ENCODE data around the gene ZNRF1.
A peak's percentile ranks its signal among the peaks of the same experiment; 100 is the strongest.
"Not testable (repeated sequence)": the region's sequence is repeated elsewhere in the genome, so short reads cannot be mapped to it uniquely, and the experiment has no call there.

The ZNRF1 gene

DNA sequence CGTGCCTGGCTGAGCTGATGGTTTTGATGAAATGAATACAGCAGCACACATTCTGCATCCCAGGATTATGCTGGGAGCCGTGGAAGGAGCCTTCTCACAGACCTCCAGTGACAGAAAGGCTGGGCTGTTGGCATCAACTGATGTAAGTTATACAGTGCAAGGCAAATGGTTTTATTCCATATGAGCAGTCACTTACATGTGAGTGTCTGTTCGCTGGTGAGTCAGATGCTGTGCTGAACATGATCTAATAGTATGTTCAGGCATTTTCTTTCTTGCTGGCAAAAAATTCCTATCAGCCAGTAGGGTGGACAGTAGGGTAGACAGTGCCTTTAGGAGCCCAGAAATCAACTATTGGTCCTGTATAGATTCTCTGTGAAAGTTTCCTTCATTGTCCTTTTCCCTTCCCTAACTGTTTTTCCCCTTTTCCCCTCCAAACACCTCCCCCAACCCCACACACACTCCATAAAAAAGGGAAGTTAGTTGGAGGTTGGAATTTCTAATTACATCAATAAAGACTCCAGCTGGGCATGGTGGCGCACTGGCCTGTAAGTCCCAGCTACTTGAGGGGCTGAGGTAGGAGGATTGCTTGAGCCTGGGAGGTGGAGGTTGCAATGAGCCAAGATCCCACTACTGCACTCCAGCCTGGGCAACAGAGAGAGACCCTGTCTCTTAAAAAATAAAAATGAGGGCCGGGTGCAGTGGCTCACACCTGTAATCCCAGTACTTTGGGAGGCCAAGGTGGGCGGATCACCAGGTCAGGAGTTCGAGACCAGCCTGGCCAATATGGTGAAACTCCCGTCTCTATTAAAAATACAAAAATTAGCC, 81.6 kb downstream of the ZNRF1 start:
- no peak for DNase-seq (ENCODE audit: low read depth)

DNA sequence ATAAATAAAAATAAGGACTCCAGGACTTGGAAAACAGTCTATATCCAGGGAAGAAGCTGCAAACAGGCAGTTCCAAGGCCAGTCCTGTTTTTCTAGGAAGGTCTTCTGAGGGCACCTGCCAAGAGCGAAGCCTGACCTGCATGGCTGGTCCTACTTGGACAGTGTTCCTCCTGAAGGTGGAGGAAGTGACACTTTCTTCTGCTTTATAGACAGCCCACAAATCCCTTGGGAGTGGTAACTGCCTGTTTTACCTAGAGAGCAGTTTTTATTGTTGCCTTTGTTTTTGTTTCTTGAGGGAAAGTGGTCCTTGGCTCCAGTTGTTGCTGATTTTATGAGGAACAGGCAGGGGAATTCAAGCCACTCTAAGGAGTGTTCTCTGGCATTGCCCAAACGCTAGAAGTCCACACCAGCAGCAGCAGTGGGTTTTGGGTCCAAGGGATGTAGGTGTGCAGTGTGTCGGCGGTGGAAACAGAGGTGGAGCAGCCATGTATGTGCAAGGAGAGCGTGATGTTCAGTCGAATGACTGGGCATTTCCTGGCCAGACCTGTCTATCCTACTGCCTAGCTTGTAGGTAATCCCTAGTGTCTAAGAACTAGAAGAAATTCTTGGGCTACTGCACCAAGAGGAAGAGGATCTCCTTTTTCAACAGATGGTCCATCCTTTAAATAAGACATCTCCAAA, 82.5 kb downstream of the ZNRF1 start:
- DNase-seq (ENCODE audit: low read depth): no peak

DNA sequence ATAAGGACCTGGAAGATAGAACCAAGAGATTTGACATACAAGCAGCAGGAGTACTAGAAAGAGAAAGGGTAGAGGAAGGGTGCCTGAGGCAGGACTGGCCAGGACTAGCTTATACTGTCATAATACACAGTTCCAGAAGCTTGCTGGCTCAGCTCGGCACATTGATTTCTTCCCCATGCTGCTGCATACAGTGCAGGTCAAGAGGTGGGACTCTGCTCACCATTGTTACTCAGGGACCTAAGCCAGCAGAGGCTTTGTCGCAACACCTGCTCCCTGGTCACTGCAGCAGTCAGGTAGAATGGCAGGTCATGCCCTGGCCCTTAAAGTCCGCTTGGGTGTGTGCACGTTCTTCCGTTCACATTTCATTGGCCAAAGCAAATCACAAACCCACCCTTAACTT, 85.0 kb downstream of the ZNRF1 start:
- no peak for DNase-seq (ENCODE audit: low read depth)

DNA sequence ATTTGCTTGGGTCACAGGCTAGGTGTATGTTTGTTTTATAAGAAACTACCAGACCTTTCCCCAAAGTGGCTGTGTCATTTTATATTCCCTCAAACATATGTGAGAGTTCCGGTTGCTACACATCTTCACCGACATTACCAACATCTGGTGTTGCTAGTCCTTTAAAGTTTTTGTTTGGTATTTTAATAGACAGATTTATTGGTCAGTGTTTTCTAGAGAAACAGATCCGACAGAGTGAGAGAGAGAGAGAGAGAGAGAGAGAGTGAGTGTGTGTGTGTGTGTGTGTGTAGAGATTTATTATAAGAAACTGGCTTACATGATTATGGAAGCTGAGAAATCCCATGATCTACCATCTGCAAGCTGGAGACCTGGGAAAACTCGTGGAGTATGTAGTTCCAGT, 86.7 kb downstream of the ZNRF1 start:
- DNase-seq (ENCODE audit: low read depth): no peak

DNA sequence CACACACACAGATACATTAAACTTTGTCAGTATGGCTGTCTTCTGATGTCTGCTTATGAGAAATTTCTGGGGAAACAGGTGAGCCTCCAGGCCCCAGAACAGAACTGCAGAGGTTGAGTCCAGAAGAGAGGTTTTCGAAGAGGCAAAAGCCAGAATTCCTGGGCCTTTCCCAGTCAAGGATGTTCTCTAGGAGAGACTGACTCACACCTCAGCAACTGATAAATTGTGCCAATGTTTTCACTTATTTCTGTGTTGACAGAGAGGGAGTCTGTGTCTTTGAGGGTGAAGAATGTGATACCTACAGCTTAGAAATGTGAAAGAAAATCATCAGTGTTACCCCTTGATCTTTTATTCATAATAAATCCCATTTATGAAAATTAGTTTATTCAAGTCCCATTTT, 87.5 kb downstream of the ZNRF1 start:
- DNase-seq (ENCODE audit: low read depth): no peak

DNA sequence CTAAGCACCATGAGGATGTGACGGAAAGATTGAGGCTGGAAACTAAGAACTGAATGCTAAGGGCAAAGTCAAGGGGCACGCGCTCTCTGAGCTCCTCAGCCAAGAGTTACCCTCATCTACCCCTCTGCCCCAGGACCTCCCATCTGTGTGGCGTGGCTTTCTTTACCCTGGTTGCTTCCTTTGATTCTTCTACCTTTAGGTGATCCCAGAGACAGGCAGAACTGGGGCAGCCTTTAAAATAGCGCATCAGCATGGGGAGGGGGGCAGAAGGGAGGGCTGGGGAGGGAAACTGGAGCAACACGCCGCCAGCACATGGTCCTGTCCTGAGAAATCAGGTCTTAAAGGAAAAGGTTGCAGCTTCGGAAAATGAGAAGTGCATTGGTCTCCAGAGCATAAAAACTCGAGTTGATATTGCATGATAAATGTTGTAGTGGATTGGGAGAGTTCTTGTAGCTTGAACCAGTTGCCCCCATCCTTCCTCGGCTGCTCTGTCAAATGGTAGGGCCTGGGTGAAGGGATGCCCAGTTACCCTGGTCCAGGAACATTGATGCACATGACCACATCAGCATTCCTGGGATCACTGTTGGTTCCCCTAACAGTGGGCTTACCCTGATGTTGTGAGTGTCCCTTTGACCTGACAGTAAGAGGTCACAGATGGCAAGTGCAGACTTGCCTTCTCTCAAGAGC, 88.0 kb downstream of the ZNRF1 start:
- no peak for DNase-seq (ENCODE audit: low read depth)

DNA sequence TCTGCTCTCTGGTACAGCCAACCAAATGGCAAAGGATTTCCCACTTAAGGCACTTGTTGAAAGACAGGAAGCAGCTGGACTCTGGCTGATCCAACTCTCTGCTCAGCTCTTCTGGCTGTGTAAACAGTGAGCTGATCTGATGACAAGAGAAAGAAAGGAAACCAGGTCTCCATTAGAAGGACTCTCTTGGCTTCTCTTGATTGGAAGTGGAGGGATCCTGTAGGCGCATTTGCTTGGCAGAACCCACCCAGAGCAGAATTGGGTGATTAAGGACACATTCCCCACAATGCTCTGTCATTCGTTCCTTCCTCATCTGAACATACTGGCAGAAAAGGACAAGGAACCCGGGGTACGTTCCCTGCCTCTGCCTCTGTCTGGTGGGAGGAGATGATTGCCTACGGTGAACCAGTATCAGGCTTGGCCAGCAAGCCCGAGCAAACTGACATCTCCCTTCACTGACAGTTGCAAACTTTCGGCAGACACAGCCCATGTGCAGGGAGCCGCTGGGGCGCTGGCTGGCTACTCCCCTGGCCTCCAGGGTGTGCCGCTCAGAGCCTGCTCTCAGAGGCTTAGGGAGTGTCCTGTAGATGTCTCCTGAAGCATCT, 88.7 kb downstream of the ZNRF1 start:
- no peak for DNase-seq (ENCODE audit: low read depth)

DNA sequence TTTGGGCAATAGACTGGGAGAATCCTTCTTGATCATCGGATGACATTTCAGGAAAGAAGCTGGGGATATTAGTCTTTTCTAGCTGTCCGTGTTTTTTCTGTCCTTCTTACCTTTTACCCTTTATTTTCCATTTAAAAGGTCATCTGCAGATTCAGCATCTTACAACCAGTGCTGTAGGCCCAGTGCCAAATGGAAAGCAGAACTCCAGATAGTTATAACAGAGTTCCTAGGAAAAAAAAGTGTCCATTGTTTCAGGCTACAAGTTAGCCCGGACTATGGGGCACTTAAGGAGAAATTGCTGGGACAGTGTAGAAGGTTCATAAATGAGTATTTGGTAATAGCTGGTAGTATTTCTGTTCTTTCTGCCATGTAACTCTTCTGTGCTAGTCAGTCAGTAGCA, 89.4 kb downstream of the ZNRF1 start:
- no peak for DNase-seq (ENCODE audit: low read depth)

DNA sequence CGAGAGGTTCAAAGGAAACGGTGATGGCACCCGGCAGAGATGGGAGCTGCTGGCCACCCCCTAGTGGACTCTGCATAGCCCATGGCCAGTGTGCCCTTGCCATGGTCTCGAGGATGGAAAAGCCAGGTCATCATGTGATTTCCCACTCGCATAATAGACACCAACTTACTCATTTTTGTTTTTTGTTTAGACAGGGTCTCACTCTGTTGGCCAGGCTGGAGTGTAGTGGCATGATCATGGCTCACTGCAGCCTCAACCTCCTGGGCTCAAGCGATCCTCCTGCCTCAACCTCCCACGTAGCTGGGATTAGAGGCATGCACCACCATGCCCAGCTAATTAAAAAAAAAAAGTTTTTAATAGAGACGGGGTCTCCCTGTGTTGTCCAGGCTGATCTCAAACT, 90.1 kb downstream of the ZNRF1 start:
- no peak for DNase-seq (ENCODE audit: low read depth)

DNA sequence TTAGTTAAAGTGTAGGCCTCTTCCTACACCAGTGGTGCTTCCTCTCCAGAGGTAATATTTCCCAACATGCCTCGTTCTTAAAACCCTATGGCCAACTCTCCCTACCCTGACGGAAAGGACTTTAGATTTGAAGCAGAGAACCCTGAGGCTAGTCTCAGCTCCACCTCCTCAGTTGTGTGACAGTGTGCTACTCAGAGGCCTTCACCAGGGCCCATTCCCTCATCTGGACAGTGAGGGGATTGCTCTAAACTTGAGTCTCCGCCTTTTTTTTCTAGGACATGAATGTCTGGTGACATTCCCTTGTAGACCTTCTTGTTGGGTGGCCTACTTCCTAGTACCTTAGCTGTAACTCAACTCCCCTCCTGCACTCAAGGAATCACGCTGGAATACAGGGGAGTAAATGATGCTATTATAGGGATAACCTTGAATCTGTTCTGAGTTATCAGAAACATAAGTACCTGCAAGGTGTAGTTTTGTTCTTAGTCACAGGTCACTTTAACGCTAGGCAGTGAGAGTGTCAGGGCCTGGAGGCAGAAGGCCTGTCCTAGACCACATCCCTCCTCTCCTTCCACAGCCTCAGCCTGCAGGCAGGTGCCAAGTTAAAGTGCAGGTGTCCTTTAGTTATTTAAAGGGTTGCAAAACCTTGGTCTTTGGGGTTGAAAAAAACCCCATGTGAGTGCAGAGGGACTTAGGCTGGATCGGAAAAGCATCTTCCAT, 90.8 kb downstream of the ZNRF1 start:
- DNase-seq (ENCODE audit: low read depth): no peak

DNA sequence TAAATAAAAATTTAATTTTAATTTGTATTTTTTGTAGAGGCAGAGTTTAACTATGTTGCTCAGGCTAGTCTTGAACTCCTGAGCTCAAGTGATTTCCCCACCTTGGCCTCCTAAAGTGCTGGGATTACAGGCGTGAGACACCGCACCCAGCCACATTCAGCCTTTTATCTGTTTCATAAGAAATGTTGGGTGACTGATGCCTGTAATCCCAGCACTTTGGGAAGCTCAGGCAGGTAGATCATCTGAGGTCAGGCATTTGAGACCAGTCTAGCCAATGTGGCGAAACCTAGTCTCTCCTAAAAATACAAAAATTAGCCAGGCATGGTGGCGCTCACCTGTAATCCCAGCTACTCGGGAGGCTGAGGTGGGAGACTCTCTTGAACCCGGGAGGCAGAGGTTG, 92.1 kb downstream of the ZNRF1 start:
- not testable (repeated sequence) for DNase-seq (ENCODE audit: low read depth)

DNA sequence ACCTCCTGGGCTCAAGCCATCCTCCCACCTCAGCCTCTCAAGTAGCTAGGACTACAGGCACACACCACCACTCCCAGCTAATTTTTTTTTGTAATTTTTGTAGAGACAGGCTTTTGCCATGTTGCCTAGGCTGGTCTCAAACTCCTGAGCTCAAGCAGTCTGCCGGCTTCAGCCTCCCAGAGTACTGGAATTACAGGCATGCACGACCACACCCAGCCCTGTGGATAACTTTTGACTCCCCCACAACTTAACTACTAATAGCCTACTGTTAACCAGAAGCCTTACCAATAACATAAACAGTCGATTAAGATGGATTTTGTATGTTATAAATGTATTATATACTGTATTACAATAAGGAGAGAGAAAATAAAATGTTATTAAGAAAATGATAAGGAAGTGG, 92.8 kb downstream of the ZNRF1 start:
- DNase-seq (ENCODE audit: low read depth): not testable (repeated sequence)

DNA sequence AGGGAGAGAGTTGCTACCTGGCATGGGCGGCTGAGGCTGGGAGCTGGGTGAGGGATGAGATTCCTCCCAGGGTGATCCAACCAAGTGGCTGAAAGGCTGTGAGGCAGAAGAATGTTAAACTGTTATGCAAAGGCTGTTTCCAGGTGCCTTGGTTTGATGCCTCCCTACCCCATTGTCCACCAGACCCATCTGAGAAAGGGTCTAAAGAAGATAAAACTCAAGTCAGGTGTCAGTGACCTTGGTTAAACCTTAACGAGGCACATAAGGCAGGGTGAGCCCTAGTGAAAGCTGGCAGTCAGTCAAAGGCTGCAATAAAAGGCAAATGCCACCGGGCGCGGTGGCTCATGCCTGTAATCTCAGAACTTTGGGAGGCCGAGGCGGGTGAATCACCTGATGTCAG, 94.0 kb downstream of the ZNRF1 start:
- DNase-seq (ENCODE audit: low read depth): no peak

DNA sequence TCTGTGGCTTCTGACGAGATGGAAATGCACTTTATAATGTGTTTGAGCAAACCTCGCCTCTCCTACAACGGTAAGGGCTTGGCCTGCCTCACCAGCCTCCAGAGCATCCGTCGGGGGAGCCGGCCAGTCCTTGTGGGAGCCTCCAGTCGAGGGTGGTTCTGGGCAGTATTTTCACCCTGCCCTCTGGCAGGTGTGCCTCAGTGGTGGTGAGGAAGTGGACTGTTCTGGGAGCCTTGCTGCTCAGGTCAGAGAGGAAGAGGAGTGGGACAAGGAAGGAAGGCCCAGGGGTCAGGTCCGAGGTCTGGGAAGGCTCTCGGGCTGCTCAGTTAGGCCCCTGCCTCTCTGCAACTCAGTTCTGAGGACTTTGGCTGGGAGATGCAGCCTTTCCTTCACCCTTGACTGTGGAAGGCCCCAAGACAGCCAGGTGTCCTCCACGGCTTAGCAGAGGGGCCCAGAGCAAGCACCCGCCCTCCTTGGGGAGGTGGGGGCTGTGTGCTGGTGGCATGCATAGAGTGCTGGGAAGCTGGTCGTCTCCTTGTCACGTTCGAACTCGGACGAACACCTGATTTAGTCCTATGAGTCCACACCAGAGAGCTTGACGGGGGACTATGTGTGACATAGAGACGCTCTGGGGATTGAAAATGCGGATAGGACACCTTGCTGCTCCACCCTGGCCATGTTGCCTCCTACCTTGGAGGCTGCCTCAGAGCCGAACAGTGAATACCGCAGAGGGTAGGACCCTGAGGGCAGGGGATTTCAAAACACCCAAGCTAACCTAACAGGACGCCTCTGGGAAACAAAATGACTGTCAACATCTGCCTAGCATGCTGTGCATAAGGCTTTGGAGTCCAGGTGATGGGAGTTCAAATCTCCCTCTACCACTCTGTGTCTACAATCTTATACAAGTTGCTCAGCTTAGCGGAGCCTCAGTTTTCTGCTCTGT, 95.0 kb downstream of the ZNRF1 start:
- no peak for DNase-seq (ENCODE audit: low read depth)

DNA sequence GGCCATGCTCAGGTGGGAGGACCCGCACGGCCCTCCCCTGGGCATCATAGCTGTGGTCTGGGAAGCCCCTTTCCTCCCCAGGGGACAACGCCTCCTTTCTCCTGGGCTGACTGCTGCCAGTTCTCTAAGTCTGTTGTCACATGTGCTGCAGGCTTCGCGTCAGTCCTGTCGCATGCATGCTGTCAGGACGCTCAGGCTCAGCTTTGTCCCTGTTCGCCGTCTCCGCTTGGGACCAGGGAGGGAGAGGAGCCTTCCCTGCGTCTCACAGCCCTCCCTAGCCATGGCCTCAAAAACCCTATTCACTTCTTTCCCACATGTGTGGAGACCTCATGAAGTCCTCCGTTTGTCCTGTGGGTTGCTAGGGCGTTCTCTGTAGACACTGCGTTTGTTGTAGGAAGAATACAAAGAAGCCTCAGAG, 96.4 kb downstream of the ZNRF1 start:
- DNase-seq (ENCODE audit: low read depth): no peak

DNA sequence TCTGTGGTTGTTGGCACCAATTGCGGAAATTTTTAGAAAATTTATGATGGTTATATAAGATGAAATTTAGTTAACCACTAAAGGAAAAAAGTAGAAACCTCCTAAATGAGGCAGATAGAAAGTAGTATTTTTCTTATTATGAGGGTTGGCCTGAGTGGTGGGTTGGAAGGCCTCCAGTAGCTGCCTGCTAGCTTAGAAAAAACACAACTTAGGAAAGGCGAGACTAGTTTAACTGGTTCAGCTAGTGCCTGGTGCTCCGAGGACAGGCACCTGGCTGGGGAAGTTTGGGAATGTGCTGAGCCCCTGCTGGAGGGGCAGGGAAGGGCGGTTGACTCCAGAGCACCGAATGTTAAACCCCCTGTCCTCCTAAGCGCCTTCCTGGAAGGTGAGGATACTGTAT, 97.8 kb downstream of the ZNRF1 start:
- DNase-seq (ENCODE audit: low read depth): no peak

DNA sequence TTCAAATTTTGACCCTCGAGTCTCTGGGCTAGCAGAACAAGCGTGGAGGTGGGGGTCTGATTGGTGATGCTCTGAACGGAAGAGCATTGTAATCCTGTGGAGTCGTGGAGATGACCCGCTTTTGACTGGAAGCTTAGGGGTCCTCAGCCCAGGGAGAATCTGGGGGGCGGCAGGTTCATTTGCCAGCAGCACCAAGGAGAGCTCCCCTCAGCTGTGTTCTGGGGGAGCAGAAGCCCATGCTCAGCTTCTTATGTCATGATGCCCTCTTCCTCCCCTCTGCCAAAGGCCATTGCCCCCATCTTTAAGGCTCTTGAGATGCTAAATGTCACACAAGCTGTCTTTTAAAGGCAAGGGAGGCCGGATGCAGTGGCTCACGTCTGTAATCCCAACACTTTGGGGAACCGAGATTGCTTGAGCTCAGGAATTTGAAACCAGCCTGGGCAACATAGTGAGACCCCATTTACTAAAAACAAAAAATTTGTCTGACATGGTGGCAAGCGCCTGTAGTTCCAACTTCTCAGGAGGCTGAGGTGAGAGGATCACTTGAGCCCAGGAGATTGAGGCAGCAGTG, 98.5 kb downstream of the ZNRF1 start:
- no peak for DNase-seq (ENCODE audit: low read depth)

DNA sequence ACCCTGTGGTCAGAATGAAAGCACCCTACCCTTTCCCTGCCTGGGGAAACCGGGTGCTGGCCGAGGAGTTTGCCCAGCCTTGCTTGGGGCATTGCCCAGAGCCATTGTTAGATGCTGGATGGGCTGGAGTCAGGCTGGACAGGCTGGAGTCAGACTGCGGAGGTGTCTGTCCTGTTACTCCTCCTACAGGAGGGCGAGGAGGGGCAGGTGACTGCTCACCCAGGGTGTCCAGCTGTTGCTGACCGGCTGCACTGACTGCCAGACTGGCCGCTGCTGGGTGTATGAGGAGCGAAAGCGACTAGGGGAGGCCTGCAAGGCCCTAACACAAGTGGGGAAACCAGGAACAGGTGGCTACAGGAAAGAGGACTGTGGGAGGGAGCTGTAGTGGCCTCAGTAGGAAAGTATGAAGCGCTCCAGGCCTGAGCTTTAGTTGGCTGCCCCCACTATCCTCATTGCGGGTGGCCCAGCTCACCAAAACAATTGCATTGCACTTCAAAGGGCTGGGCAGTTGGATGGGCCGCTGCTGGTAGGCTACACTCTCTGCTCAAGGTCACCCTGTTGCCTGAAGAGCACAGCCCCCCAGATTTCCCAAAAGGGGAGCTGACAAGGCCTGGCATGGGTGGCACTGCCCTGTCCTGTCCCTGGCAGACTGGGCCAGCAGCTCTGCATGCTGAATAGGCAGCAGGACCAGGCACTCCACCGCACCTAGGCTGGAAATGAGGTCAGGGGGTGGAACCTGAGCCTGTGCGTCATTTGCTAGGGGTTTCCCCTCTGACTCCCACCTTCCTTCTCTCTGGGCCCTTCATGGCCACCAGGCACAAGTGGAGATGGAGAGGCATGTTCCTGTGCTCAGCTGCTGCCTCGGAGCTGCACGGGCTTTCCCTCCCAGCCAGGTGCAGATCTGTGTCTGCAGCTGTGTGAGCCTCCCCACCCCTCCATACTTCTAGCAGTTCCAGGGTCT, 99.4 kb downstream of the ZNRF1 start:
- peak; percentile 73 for DNase-seq (ENCODE audit: low read depth)

DNA sequence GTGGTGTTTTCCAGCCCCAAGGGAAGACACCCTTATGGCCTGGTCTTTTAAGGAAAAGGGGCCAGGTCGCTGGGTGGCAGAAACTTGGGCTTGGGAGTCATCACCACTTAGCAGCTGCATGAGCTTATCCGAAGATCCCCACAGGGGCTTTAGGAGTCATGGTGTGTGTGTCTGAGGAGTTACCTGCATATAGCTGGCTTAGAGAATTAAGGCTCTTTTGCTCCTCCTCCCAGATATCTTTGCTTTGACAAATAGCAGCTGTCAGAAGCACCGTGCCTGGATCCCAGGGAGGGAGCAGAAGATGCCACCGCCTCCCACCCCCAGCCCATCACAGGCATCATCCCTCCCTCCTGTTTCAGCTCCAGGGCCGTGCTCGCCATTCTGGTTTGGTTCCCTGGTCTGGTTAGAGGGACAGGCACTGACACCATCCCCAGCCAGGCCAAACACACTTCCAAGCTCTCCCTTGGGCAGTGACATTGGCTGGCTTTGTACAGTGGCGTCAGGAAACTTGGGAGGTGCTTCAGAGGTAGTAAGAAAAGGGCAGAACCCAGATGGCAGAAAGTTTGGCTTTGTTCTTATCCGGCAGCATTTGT, 100.3 kb downstream of the ZNRF1 start:
- DNase-seq (ENCODE audit: low read depth): no peak
